ENCODE results near the gene ROR1. TPM values are rescaled to one million over a fixed set of nuclear protein-coding genes. Genes with fewer than 3 reads are reported as not detected.

ROR1 gene
- total RNA-seq, 1 experiment from 2014 or later, result 56.3 TPM

DNA sequence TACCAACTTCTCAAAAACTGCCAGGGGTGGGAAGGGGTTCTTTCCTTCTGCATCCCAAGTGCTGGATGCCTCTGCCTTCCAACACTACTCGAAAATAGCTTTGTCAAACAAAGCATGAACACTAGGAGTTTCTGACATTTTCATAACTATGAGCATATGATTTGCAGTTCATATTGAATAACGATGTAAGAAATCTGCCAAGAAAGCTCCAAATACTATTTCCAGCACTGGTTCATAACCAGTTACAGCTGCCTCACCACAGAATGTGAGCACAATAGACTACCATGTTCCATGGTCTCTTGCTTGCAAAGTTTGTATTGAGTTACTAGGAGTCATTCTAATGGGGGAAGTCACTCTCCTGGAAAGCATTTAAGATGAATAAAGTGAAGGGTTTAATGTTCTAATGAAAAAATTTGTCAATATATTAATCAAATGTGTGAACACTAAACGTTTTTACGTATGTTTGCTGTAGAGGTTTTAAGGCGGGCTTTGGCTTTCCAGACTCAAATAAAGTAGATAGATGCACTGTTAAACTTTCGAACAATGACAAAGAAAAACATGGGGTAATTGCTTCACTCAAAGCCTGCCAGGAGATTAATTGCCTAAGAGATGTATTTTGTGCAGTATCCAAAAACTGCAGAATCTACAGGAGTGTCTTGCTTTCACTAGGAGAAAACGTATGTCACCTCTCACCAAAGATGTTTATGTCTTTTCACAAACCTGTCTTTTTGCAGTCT, 351.1 kb downstream of the ROR1 start:
- Mint-ChIP-seq H3K27me3 (ENCODE audit: low read depth) (no peaks in the 10 kb centered on the region), H3K9me3 (no peaks in the 10 kb centered on the region), H3K4me1 (peaks cover 5% of the 10 kb centered on the region; the same call in 1 of the 2 replicates), H3K27ac (no peak overlapping the region), H3K4me3 (no peak overlapping the region), H3K36me3 (no peaks in the 10 kb centered on the region)
- POLR2A ChIA-PET, result no interaction called here
- TF ChIP-seq, protein P1, sequence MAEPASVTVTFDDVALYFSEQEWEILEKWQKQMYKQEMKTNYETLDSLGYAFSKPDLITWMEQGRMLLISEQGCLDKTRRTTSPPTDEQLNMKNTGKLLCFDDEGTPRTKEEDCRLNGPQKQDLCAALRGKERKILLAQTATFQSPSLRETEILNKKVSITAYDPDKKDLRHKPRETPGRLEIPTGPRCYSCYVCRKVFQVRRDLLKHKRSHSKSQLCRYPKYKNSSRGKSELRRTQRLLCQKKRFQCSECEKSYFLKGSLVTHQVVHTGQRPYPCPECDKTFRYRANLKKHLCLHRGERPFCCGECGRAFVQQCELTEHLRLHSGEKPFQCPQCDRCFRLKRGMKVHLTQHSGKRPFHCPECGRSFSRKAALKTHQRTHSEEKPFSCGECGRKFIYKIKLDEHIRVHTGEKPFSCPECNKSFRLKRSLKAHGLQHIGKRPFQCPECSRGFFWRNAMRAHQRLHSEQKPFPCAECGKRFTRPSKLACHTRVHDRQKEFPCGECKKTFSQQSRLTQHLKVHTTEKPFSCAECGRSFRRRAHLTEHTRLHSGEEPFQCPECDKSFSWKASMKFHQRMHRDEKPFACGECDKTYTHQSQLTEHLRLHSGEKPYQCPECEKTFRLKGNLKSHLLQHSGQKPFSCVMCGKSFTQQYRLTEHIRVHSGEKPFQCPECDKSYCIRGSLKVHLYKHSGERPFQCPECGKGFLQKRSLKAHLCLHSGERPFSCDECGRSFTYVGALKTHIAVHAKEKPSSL (CRISPR knock-in tag; conservative IDR thresholded peaks at IDR 0.05), result no peak
- TF ChIP-seq RELA (CRISPR knock-in tag; IDR thresholded peaks at IDR 0.05; ENCODE audit: borderline replicate concordance), result no peak
- ATAC-seq (no peak), DNase-seq (ENCODE audit: low spot score) (no peak)
- CTCF ChIA-PET, result interaction anchor here (1.1 kb wide), 1 partner anchor 13 kb away, joined by 6 read pairs; no protein-coding TSS in a partner anchor

DNA sequence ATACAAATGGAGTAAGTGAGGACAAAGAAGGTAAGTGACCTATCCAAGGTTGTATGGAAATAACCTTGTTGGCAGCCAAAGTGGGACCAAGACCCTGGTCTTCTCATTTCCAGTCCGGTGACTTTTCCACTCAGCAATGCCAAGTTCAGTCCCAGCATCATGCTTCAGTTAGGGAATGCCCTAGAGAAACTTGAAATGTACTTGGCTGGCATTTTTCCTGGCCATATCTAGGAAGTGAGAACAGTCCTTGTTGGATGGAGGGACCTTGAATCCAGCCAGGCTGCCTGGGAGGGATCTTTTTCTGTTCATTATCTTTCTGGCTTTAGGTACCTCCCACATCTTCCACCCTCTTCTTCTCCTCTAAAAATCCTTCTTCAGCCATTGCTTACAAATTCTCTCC, 352.8 kb downstream of the ROR1 start:
- no peak overlapping the region for H3K4me3 Mint-ChIP-seq
- POLR2A ChIA-PET, result no interaction called here
- H3K27ac Mint-ChIP-seq, result no peak overlapping the region
- TF ChIP-seq, protein P2, sequence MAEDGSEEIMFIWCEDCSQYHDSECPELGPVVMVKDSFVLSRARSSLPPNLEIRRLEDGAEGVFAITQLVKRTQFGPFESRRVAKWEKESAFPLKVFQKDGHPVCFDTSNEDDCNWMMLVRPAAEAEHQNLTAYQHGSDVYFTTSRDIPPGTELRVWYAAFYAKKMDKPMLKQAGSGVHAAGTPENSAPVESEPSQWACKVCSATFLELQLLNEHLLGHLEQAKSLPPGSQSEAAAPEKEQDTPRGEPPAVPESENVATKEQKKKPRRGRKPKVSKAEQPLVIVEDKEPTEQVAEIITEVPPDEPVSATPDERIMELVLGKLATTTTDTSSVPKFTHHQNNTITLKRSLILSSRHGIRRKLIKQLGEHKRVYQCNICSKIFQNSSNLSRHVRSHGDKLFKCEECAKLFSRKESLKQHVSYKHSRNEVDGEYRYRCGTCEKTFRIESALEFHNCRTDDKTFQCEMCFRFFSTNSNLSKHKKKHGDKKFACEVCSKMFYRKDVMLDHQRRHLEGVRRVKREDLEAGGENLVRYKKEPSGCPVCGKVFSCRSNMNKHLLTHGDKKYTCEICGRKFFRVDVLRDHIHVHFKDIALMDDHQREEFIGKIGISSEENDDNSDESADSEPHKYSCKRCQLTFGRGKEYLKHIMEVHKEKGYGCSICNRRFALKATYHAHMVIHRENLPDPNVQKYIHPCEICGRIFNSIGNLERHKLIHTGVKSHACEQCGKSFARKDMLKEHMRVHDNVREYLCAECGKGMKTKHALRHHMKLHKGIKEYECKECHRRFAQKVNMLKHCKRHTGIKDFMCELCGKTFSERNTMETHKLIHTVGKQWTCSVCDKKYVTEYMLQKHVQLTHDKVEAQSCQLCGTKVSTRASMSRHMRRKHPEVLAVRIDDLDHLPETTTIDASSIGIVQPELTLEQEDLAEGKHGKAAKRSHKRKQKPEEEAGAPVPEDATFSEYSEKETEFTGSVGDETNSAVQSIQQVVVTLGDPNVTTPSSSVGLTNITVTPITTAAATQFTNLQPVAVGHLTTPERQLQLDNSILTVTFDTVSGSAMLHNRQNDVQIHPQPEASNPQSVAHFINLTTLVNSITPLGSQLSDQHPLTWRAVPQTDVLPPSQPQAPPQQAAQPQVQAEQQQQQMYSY (CRISPR knock-in tag; IDR thresholded peaks at IDR 0.05), result no peak
- H3K27me3 Mint-ChIP-seq (ENCODE audit: low read depth), result no peaks in the 10 kb centered on the region
- peaks cover 16% of the 10 kb centered on the region for H3K4me1 Mint-ChIP-seq
- H3K9me3 Mint-ChIP-seq, result no peaks in the 10 kb centered on the region
- no peaks in the 10 kb centered on the region for H3K36me3 Mint-ChIP-seq
- ATAC-seq (no peak), DNase-seq (ENCODE audit: low spot score) (no peak)
- CTCF ChIA-PET, result interaction anchor here (1.3 kb wide), 1 partner anchor 11 kb away, joined by 6 read pairs; no protein-coding TSS in a partner anchor

DNA sequence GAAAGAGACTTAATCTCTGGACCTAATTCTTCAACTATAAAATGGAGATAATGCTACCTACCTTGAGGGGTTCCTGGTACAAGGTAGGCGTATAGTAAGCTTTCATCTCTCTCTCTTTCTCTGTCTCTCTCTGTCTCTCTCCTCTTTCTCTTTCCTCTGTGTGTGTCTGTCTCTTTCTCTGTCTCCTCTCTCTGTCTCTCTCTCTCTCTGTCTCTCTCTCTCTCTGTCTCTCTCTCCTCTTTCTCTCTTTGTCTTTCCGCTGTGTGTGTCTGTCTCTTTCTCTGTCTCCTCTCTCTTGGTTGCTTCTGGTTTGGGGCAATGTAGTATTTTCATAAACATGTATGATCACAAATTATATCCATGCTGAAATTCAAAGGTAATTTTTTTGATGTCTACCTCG, 353.5 kb downstream of the ROR1 start:
- no peak overlapping the region for H3K4me3 Mint-ChIP-seq
- ATAC-seq (no peak), DNase-seq (ENCODE audit: low spot score) (no peak)
- TF ChIP-seq ZNF416 (CRISPR knock-in tag; IDR thresholded peaks at IDR 0.05) (no peak), TEAD4 (CRISPR knock-in tag; IDR thresholded peaks at IDR 0.05) (no peak), TEAD1 (CRISPR knock-in tag; IDR thresholded peaks at IDR 0.05) (no peak), ZNF317 (CRISPR knock-in tag; IDR thresholded peaks at IDR 0.05; ENCODE audit: borderline replicate concordance, low read depth) (no peak)
- TF ChIP-seq, protein P3, sequence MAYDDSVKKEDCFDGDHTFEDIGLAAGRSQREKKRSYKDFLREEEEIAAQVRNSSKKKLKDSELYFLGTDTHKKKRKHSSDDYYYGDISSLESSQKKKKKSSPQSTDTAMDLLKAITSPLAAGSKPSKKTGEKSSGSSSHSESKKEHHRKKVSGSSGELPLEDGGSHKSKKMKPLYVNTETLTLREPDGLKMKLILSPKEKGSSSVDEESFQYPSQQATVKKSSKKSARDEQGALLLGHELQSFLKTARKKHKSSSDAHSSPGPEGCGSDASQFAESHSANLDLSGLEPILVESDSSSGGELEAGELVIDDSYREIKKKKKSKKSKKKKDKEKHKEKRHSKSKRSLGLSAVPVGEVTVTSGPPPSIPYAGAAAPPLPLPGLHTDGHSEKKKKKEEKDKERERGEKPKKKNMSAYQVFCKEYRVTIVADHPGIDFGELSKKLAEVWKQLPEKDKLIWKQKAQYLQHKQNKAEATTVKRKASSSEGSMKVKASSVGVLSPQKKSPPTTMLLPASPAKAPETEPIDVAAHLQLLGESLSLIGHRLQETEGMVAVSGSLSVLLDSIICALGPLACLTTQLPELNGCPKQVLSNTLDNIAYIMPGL (CRISPR knock-in tag; IDR thresholded peaks at IDR 0.05), result no peak
- H3K27ac Mint-ChIP-seq, result no peak overlapping the region
- ChIA-PET POLR2A (no interaction called here), CTCF (interaction anchor here (1.3 kb wide), 1 partner anchor 10 kb away, joined by 3 read pairs; no protein-coding TSS in a partner anchor)
- peaks cover 16% of the 10 kb centered on the region for H3K4me1 Mint-ChIP-seq
- H3K36me3 Mint-ChIP-seq, result no peaks in the 10 kb centered on the region
- no peaks in the 10 kb centered on the region for H3K27me3 Mint-ChIP-seq (ENCODE audit: low read depth)
- no peaks in the 10 kb centered on the region for H3K9me3 Mint-ChIP-seq

DNA sequence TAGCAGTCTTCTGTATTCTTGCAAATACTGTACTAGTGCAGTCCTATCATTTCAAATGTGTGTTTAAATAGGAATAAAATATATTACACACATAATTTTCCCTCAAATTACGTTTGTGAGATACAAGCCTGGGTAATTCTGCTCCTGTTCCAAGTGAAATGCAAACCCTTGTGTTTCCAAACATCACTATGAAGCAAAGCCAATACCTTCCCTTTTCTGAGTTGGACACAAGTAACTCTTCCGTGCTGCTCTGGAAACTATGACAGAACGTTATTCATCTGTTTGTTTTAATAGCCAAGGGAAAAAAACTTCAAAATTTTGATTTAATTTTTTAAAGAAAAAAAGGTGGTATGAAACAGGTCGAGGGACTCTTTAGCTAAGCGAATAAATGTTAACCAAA, 355.9 kb downstream of the ROR1 start:
- Mint-ChIP-seq H3K27ac (no peak overlapping the region), H3K4me1 (peaks cover 19% of the 10 kb centered on the region), H3K9me3 (no peaks in the 10 kb centered on the region), H3K4me3 (no peak overlapping the region), H3K27me3 (ENCODE audit: low read depth) (no peaks in the 10 kb centered on the region), H3K36me3 (no peaks in the 10 kb centered on the region)
- ChIA-PET POLR2A (no interaction called here), CTCF (interaction anchor here (2.5 kb wide), 1 partner anchor 455 kb away, joined by 9 read pairs; no protein-coding TSS in a partner anchor)
- DNase-seq (ENCODE audit: low spot score), result no peak
- no peak for ATAC-seq
- no peak for TF ChIP-seq TEAD1 (CRISPR knock-in tag; IDR thresholded peaks at IDR 0.05)
- TF ChIP-seq, protein P4, sequence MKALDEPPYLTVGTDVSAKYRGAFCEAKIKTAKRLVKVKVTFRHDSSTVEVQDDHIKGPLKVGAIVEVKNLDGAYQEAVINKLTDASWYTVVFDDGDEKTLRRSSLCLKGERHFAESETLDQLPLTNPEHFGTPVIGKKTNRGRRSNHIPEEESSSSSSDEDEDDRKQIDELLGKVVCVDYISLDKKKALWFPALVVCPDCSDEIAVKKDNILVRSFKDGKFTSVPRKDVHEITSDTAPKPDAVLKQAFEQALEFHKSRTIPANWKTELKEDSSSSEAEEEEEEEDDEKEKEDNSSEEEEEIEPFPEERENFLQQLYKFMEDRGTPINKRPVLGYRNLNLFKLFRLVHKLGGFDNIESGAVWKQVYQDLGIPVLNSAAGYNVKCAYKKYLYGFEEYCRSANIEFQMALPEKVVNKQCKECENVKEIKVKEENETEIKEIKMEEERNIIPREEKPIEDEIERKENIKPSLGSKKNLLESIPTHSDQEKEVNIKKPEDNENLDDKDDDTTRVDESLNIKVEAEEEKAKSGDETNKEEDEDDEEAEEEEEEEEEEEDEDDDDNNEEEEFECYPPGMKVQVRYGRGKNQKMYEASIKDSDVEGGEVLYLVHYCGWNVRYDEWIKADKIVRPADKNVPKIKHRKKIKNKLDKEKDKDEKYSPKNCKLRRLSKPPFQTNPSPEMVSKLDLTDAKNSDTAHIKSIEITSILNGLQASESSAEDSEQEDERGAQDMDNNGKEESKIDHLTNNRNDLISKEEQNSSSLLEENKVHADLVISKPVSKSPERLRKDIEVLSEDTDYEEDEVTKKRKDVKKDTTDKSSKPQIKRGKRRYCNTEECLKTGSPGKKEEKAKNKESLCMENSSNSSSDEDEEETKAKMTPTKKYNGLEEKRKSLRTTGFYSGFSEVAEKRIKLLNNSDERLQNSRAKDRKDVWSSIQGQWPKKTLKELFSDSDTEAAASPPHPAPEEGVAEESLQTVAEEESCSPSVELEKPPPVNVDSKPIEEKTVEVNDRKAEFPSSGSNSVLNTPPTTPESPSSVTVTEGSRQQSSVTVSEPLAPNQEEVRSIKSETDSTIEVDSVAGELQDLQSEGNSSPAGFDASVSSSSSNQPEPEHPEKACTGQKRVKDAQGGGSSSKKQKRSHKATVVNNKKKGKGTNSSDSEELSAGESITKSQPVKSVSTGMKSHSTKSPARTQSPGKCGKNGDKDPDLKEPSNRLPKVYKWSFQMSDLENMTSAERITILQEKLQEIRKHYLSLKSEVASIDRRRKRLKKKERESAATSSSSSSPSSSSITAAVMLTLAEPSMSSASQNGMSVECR (CRISPR knock-in tag; IDR thresholded peaks at IDR 0.05; ENCODE audit: borderline replicate concordance), result no peak
- TF ChIP-seq FOXK1 (CRISPR knock-in tag; IDR thresholded peaks at IDR 0.05), result no peak
